Ammon's horn (tissue), 1 donor: ENCODE measurements around the gene ZNF581.

Experiments
- DNase-seq: peaks from one replicate; pipeline ENCODE4 v3.0.0-alpha.2; 2016; ENCODE audit warnings: low spot score

Gene ZNF581

DNA sequence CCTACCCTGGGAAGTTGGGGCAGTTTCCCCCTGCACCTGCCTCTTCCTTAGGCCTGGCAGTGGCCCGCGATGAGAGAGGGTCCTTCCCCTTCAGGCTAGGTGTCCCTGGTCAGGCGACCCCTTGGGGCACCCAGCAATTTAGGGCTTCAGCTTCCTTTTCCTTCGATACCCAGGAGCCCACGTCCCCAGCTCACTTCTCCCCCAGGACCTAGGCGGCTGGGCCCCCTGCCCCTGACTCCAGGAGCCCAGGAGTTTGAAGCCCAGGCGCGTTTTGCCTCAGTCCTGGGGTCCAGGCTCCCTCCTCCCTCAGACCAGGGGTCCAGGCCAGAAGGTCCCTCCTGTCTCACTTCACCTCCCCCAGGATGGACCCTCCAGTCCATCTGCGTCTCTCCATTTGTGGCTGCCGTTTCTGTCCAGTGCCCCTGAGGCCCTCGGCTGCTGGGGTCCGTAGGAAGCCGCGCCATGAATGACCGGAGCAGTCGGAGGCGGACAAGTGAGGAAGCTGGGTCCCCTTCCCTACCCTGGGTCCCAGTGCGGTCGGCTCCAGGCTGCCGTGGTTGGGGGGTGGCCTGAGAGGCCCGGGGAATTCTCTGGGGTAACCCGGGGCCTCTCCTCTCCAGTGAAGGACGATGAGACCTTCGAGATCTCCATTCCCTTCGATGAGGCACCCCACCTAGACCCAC lies 5.3 kb downstream of the ZNF581 start:
- DNase-seq, result no peak

GRCh38 chr19:55649268-55650125 lies 6.0 kb downstream of the ZNF581 start:
- no peak for DNase-seq

- DNase-seq, result no peak
Observed at GRCh38 chr19:55650126-55650557, 6.7 kb downstream of the ZNF581 start.

- no peak for DNase-seq
Observed at GRCh38 chr19:55650602-55651230, 7.3 kb downstream of the ZNF581 start.

DNA sequence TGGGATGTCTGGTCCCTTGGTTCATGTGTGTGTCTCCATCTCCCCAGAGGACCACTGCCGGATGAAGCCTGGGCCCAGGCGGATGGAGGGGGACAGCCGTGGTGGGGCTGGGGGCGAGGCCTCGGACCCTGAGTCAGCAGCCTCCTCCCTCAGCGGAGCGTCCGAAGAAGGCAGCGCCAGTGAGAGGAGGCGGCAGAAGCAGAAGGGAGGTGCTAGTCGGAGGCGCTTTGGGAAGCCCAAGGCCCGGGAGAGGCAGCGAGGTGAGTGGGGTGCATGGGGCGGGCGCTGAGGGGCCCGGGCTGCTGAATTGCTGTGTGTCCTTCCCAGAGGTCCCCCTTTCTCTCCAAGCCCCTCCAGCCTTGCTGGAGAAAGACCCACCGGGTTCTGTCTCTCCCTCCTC lies 7.8 kb downstream of the ZNF581 start:
- DNase-seq, result no peak

DNA sequence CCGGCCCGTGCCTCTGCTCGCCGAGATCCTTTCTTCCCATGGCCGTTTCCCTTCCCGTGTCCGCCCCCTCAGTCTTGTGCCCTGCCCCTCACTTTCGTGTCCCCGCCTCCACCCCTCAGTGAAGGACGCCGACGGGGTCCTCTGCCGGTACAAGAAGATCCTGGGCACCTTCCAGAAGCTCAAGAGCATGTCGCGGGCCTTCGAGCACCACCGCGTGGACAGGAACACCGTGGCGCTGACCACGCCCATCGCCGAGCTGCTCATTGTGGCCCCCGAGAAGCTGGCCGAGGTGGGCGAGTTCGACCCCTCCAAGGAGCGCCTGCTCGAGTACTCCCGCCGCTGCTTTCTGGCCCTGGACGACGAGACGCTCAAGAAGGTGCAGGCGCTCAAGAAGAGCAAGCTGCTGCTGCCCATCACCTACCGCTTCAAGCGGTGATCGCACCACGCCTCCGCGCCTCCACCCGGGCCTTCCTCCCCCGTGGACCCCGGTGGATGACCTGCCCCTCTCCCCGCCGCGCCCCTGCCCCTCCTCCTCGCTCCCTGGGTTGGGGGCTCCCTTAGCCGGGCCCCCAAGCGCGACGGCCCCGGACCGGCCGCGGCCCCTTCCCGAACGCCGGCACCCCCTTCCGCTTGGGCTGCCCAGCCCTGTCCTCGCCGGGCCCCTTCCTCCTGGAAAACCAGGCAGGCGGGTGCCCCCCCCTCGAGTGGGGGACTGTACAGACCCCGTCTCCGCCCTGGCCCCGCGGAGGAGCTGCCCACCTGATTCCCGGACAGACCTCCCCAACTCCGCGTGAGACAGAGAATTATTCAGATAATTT lies 9.1 kb downstream of the ZNF581 start:
- DNase-seq, result no peak

GRCh38 chr19:55653651-55654322 lies 10.3 kb downstream of the ZNF581 start:
- DNase-seq, result peak; percentile 97

DNA sequence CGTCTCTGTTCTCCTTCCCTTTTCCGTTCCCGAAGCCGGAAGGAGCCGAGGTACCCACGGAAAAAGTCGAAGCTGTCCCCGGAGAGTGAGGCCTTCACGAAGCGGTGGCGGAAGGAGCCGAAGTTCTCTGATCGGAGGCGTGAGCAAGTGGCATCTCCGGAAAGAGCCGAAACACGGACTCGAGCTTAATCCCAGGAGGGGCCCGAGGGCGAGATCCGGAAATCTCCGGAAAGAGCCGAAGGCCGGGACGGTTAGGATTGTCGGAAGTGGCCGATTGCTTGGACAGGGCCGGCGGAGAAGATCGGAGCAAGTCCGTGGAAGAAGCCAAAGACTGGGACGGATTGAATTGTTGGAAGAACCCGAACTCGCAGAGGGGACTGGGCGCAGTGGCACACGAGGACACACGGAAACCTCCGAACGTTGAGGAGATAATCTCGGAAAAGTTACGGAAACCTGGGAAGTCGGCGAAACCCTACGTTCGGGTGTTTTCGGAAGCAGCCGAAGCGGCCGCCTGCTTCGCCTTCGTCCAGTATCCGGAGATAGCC lies 10.9 kb downstream of the ZNF581 start:
- DNase-seq, result peak; percentile 97

DNA sequence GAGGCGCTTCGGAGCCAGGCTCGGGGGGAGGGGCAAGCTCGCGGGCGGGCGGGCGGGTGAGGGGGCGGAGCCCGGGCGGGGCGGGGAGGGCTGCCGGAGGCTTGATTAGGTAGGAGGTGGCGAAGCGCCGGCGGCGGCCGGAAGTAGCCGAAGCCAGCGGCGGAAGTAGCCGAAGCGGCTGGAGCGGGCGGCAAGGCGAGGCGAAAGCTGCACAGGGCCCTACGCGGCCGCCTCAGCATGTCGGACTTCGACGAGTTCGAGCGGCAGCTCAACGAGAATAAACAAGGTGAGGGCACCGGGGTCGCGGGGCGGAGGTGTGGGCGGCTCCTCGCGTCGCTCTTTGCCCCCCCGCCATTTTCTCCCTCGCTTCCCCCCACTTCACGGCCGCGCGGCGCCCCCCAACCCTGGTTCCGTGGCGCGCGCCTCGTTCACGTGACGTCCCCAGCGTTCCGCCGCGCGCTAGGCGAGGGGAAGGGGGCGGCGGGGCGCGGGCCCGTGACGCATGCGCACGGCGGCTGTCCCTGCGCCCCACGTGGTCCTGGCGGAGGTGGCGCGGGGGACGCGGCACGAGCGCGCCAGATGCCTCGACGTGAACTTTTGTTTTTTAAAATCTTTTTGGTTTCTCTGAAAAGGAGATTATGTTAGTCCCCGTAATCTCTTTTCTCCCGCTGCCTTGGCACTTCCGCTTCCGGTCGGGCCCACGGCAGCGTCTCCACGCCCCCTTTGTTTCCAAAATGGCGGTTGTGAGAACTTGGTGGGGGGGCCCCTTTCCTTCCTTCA lies 11.6 kb downstream of the ZNF581 start, which contains the start of gene U2AF2:
Gene U2AF2 (plus strand): TSS at position 168 of the 780 bp plus-strand sequence. CDS start 70 bp downstream, at position 238.
- DNase-seq, result peak; percentile 93

DNA sequence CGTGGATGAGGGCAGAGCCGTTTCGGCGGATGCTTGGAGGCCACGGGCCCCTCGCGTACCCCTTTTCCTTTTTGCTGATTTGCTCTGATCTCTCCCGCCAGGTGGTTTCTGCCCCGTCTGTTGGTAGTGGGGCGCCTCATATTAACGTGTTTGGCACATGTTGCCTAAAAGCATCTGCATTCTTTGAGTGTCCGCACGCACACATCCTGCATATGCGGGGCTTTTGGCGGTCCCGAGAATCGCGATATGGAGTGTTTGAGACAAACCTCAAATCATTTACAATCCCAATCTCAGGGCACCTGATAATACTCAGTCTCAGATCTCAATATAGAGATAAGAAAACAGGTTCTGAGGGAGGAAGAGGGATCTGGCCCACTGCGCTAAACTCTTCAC lies 12.2 kb downstream of the ZNF581 start:
- no peak for DNase-seq

DNA sequence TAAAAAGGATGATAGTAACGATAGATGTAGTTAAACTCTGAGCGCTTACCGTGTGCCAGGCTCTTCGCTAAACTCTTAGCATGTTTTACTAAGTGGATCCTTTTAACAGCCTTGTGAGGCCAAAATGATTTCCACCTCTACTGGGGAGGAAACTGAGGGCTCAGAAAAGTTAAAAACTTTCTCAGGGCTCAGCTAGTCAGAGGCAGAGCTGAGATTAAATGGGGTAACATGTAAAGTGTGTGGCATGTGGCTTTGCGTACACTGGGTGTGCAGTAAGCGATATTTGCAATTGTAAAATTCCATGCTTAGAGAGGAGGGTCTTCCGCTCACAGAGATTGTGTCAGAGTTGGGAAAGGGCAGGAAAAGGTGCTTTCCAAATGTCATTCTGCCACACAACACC lies 13.1 kb downstream of the ZNF581 start:
- DNase-seq, result no peak

DNA sequence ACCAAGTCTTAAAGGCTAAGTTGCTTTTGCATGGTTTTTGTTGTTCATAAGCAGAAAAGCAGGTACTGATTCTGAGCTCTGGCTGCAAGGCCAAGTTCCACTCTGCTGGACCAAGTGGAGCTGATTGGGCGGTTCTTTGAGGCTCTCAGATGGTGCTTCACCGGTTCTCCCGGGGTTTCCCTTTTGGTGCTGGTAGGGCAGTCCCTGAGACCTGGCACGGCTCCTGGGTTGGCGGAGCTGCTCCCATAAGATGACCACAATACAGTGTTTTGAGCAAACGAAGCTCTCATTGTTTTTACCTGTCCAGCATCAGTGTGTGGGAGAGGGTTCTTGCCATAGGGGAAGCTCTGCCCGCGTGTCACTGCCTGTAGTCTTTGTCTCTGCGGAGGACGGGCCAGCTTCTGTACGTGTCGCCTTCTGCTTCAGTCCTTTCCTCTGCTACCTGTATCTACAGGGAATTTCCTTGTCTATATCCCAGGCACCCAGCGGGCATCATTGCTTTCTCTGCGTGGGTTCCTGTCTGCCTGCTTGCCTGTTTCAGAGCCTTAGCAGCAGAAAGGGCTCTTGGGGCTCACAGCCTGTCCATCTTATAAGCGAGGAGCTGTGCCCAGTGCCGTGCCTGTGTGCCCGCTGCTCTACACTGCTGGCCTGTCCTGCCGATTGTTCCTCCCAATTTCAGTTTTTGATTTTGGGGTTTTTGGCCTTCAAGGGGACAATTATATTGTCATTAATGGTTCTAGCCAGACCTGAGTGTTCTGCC lies 13.7 kb downstream of the ZNF581 start:
- DNase-seq, result no peak

DNA sequence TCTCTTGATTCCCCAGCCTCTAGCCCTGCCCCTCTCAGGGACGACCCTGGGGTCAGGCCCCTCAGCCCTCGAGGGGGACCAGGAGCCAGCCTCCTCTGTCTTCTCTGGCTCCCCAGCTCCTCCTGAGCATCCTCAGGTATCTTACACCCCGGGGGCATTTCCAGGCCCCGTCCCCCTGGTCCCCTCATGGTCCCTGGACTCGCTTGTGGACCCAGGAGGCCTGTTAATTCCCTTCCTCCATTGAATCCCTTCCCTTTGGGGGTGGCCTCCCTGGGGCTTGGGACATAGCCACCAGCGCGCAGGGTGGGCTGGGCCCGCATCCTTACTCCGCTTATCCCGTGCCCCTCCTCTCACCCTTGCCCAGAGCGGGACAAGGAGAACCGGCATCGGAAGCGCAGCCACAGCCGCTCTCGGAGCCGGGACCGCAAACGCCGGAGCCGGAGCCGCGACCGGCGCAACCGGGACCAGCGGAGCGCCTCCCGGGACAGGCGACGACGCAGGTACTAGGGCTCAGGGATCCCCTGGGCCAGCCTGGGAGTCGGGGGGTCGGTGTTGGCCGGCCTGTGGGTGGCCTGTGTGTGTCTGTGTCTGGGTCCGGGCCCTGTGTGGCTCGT lies 15.5 kb downstream of the ZNF581 start:
- DNase-seq, result no peak

GRCh38 chr19:55659822-55660221 lies 16.4 kb downstream of the ZNF581 start:
- DNase-seq, result no peak

- DNase-seq, result no peak
Observed at GRCh38 chr19:55660404-55660803, 17.0 kb downstream of the ZNF581 start.

DNA sequence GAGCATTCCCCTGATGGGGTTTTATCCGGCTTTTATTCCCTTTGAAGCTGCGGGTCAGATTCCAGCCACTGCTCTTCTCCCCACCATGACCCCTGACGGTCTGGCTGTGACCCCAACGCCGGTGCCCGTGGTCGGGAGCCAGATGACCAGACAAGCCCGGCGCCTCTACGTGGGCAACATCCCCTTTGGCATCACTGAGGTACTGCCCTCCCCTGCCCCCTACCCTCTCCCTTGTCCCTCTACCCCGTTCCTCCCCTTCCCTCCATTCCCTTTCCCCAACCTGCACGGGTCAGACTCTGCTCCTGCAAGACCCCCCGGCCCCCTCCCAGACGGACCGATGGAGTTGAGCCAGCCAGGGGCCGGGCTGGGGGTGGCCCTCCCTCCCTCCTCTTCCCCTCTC lies 17.5 kb downstream of the ZNF581 start:
- no peak for DNase-seq

GRCh38 chr19:55661826-55662225 lies 18.4 kb downstream of the ZNF581 start:
- no peak for DNase-seq

DNA sequence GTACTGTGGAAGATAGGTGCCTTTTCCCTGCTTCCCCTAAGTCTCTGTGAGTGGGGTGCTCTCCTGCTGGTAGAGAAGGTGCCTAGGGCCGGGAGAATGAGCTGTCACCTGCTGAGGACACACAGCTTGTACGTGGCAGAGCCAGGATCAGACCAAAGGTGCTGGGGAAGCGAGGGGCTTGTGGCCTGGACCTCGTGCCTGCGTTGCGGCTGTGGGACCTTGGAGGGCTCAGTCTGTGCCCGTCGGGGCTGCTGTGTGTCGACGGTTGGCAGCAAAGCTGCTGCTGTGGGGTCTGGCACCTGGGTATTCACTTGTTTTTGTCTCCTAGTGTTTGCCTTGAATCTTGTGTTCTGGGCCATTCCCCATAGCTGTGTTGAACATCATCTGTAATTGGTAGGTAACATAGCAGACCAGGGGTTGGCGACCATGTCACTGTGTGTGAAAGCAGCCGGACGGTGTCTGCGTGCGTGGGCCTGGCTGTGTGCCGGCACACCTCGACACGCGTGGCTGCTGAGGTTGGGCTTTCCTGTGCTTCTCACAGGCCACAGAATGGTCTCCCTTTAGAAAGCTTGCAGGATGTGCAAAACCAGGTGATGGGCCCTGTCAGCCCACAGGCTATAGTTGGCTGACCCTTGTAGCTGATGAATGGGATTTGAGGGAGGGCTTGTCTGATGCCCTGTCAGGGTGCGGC lies 20.5 kb downstream of the ZNF581 start:
- DNase-seq, result no peak
